GM19240 (cell line): ENCODE data around the gene NPIPA3.
"Not testable (repeated sequence)": the region's sequence is repeated elsewhere in the genome, so short reads cannot be mapped to it uniquely, and the experiment has no call there.

Experiments
- DNase-seq: peaks from one replicate; pipeline ENCODE4 v3.0.0; 2011; ENCODE audit warnings: low spot score; ENCODE audit not compliant: insufficient read length

The NPIPA3 gene

DNA sequence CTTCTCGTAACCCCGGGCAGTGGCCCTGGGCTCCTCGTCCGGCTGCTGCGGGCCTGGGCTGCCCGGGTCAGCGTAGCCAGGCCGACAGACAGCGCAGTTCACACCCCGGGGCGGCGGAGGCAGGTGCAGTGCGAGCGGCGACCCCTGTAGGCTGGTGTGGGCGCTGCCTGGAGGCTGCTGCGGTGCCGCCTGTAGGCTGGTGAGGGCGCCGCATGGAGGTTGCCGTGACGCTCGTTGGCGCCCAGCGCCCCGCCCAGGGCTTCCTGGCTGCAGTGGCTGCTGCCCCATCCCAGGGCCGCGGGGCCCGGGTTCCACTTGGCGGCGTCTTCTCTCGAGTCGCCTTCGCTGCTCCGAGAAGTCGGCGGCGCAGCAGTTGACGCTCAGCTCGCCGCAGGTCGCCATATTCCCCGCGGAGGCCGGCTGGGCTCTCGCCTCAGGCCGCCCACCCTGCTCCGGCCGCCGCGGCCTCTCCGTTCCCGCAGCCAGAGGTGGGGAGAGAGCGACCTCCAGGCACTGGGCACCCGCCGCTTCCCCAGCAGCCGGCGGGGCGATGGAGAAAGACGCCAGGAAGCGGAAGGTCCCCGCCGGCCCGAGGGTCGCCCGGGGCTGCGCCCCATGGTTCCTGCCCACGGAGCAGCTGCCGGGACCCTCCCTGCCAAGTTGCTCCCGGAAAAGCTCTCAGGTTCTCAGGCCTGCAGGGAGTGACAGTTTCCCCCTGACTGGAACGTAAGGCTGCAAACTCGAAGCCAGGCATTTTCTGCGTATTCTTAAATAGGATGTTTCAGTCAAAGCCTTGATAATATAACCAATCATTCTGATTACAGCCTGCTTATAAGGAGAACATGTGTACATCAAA, at the start of gene NPIPA3:
TSS of gene NPIPA3 (plus strand) at position 256 of the 856 bp plus-strand sequence. CDS start 5,533 bp downstream, outside the sequence.
- not testable (repeated sequence) for DNase-seq

GRCh38 chr16:14658063-14658462, 45.1 kb upstream of the NPIPA3 start:
- DNase-seq: peak; percentile 27

DNA sequence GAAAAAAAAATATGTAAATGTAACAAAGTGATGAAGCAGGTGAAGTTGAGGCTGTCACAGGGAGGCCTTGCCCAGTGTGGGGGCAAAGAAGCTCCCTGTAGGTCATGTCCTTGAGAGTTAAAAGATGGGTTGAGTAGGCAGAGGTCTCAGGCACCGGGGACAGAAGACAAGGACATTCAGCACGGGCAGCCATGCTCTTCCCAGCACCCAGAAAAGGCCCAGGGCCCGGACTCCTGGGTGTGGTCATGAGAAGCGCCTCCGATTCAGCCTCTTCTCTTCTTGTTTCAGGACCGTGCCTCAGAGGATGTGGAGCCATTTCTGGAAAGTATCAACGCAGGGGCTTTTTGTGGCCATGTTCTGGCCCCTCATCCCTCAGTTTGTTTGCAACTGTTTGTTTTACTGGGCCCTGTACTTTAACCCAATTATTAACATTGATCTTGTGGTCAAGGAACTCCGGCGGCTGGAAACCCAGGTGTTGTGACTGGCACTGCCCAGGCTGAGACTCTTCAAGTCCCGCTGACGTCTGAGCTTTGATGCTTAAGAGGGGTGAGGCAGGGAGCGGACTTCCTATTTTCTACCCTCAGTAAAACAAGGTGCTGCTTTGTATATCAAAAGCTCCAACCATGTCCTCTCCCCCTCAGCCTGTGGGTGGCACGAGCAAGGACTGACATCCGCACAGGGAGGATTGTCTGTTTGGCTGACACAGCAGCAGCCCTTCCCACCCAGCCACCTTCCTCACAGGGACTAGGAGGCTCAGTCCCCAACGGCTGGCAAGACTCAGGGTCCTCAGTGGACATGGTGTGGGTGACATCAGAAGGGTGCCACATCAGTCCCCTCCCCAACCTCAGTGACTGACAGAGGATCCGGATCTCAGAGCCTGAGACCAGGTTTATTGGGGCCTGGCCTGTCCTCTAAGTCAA, 35.6 kb upstream of the NPIPA3 start:
- DNase-seq: no peak

- no peak for DNase-seq
Measured at GRCh38 chr16:14668556-14669223, 34.5 kb upstream of the NPIPA3 start.

GRCh38 chr16:14669776-14670175, 33.4 kb upstream of the NPIPA3 start:
- DNase-seq: no peak

DNA sequence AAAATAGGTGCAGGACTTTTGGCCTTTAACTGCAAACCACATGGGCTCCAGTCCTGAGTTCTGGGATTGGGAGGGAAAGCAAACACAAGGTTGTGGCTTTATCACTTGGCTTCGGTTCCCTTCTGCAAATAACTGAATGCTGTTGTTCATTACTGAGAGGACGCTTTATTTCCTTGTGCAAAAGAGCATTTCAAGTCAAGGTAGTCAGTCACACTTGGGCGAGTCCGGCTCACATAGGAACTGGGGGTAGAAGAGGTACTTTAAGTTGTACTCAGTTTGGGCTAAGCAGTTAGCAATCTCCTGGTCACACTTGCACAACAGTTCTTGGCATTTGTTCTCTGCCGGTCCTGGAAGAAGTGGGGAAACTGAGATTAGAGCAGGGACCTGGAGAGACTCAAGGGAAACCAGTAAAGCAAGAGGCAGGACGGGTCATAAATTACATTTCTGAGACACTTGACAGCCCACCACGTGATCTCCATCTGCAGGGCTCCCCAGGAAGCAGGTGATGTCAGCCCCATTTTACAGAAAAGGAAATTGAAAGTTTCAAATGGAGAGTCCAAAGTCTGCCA, 30.7 kb upstream of the NPIPA3 start:
- peak; percentile 66 for DNase-seq

- no peak for DNase-seq
Measured at GRCh38 chr16:14676633-14677032, 26.6 kb upstream of the NPIPA3 start.

GRCh38 chr16:14677627-14678026, 25.6 kb upstream of the NPIPA3 start:
- DNase-seq: no peak

- no peak for DNase-seq
Measured at GRCh38 chr16:14678748-14679497, 24.3 kb upstream of the NPIPA3 start.

DNA sequence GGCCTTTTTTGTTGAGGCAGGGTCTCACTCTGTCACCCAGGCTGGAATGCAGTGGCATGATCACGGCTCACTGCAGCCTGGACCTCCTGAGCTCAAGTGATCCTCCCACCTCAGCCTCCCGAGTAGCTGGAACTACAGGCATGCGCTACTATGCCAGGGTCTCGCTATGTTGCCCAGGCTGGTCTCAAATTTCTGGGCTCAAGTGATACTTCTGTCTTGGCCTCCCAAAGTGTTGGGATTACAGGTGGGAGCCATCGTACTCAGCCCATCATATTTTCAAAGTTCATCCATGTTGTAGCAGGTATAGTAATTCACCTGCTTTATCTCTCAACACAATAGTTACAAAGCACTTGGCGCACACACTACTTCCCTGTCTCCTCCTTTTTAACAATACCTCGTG, 22.8 kb upstream of the NPIPA3 start:
- DNase-seq: not testable (repeated sequence)

DNA sequence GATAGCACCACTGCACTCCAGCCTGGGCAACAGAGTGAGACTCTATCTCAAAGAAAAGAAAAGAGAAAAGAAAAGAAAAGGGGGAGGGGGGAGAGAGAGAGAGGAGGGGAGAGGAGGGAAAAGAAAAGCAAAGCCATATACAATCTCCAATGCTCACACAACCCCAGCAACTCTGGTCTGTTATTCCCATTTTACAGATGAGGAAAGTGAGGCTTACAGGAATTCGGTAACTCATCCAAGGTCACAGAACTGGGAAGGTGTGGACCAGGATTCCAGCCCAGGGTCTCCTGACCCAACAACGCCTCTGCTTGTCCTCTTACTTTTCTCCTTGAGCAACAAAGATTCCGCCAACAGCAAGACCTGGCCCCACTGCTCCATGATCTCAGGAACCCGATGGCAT, 22.1 kb upstream of the NPIPA3 start:
- DNase-seq: no peak

DNA sequence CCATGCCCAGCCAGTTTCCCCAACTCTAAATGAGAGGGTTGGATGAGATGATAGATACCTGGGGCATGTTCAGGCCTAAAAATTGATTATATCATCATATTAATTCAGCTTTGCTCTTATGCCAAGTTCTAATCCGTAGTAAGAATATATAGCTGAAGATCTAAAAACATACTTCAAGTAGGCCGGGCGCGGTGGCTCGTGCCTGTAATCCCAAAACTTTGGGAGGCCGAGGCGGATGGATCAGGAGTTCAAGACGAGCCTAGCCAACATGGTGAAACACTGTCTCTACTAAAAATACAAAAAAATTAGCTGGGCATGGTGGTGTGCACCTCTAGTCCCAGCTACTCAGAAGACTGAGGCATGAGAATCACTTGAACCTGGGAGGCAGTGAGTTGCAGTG, 21.1 kb upstream of the NPIPA3 start:
- DNase-seq: no peak

DNA sequence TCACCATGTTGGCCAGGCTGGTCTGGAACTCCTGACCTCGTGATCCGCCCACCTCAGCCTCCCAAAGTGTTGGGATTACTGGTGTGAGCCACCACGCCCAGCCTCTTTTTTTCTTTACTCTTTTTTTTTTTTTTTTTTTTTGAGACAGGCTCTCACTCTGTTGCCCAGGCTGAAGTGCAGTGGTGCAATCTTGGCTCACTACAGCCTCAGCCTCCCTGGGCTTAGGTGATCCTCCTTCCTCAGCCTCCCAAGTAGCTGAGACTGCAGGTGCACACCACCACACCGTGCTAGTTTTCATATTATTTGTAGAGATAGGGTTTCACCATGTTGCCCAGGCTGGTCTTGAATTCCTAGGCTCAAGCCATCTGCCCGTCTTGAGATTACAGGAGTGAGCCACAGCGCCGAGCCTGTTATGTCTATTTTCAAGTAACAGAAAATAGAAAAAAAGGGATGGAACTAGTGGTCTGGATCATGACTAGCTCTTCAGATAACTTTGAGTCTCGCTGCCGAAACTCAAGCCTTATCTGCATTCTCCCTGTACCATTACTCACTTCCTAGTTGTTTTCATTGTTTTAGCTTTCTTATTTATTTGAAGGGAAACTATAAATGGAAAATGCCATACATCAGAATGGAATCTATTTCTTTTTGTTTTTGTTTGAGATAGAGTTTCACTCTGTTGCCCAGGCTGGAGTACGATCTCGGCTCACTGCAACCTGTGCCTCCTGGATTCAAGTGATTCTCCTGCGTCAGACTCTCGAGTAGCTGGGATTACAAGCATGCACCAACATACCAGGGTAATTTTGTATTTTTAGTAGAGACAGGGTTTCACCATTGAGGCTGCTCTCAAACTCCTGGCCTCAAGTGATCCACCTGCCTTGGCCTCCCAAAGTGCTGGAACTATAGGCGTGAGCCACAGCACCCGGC, 17.1 kb upstream of the NPIPA3 start:
- DNase-seq: not testable (repeated sequence)

- not testable (repeated sequence) for DNase-seq
Measured at GRCh38 chr16:14694129-14694528, 9.1 kb upstream of the NPIPA3 start, which contains the start of gene PLA2G10. TSS of gene PLA2G10 (minus strand) at chr16:14694308. CDS start at chr16:14694229, 79 bp downstream.

DNA sequence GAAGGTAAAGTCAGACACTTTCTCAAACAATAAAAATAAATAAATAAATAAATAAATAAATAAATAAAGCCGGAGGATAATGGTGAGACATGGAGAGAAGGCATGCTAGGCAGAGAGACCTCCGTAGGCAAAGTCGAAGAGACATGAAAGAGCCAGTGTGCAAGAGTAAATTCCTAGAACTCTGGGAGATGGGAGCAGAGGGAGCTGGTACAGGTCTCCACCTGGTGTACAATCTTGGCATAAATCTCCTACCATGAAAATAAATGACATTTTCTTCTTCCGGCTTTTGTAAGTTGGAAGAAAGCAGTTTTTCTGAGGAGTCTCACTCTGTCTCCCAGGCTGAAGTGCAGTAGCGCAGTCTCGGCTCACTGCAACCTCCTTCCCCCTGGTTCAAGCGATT, 1.4 kb upstream of the NPIPA3 start:
- DNase-seq: not testable (repeated sequence)

DNA sequence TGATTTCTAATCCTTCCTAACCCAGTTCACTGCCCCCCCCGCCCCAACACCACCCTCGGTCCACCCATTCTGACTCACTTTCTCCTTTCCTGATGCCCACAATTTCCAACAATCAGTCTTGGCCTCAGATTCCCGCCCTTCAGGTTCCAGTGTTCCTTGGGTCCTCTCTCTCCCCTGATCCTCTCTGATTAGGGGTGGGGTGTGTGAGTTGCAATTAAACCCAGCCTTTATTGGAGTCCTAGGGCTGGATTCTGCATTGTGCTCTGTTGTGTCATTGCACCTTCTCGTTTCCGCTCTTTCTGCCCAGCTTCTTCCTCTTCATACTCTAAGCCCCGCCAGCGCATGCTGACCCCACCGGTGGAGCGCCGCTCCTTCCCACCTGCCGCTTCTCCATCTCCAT, 539 bp upstream of the NPIPA3 start:
- DNase-seq: not testable (repeated sequence)

DNA sequence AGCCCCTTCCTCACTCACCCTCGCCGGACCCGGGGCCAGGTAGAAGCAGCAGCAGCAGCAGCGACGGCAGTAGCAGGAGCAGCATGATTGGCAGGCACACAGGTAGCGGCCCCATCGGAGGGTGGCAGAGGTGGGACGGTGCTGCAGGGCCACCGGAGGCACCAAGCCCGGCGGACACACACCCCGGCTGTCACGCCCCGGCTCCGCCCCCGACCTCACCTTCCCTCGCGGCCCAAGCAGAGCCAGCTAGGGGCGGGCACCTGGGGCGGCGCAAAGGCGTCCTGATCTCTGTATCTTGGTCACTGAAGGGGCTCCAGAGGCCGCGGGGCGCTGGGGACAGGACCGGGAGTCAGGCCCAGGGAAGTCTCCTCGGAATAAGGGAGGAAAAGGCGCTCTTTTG, 30.0 kb downstream of the NPIPA3 start:
- not testable (repeated sequence) for DNase-seq

- not testable (repeated sequence) for DNase-seq
Measured at GRCh38 chr16:14740832-14741385, 37.7 kb downstream of the NPIPA3 start.

DNA sequence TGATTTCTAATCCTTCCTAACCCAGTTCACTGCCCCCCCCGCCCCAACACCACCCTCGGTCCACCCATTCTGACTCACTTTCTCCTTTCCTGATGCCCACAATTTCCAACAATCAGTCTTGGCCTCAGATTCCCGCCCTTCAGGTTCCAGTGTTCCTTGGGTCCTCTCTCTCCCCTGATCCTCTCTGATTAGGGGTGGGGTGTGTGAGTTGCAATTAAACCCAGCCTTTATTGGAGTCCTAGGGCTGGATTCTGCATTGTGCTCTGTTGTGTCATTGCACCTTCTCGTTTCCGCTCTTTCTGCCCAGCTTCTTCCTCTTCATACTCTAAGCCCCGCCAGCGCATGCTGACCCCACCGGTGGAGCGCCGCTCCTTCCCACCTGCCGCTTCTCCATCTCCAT, 38.6 kb downstream of the NPIPA3 start:
- DNase-seq: not testable (repeated sequence)
